Esophagus muscularis mucosa (tissue), 3 donors: Measurements from ENCODE around the gene NEO1.

Experiments used
- CTCF ChIP-seq, 3 experiments: fragments of 200-600 bp in 2 of 3; fragments of 450-650 bp in 1 of 3; sonication (generic) in 2 of 3; IDR thresholded peaks; one replicate each; pipeline ENCODE4 v1.5.1; 2017 to 2019; ENCODE audit warnings: antibody characterized with exemption in 3 of 3, mild to moderate bottlenecking in 2 of 3, moderate library complexity in 1 of 3
- POLR2A ChIP-seq: fragments of 450-650 bp; IDR thresholded peaks from one replicate; pipeline ENCODE4 v1.6.1; 2017; ENCODE audit warnings: antibody characterized with exemption, moderate library complexity, mild to moderate bottlenecking, low read depth

DNA sequence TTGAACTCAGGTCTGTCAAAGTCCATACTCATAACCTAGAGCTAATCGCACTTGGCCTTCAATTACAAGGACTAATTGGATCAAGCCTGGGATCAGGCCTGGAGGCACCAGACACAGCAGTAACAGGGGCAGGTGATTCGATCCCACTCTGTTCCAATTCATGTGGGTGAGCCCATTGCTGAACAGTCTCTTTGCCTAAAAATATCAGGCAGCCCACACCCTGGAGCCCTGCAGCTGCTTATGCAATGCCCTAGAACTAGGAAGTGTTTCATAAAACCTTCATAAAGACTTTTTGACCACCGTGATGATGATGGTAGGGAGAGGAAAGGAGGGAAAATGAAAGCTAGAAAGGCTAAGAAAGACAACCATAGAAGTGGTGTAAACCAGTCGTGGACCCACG lies 47.8 kb upstream of the NEO1 start:
- TF ChIP-seq CTCF (IDR thresholded peaks at IDR 0.05) (no peak), POLR2A (no peak)
